Measurements from ENCODE around the gene PRTN3.
A peak's percentile ranks its signal among the peaks of the same experiment; 100 is the strongest.

PRTN3 gene

DNA sequence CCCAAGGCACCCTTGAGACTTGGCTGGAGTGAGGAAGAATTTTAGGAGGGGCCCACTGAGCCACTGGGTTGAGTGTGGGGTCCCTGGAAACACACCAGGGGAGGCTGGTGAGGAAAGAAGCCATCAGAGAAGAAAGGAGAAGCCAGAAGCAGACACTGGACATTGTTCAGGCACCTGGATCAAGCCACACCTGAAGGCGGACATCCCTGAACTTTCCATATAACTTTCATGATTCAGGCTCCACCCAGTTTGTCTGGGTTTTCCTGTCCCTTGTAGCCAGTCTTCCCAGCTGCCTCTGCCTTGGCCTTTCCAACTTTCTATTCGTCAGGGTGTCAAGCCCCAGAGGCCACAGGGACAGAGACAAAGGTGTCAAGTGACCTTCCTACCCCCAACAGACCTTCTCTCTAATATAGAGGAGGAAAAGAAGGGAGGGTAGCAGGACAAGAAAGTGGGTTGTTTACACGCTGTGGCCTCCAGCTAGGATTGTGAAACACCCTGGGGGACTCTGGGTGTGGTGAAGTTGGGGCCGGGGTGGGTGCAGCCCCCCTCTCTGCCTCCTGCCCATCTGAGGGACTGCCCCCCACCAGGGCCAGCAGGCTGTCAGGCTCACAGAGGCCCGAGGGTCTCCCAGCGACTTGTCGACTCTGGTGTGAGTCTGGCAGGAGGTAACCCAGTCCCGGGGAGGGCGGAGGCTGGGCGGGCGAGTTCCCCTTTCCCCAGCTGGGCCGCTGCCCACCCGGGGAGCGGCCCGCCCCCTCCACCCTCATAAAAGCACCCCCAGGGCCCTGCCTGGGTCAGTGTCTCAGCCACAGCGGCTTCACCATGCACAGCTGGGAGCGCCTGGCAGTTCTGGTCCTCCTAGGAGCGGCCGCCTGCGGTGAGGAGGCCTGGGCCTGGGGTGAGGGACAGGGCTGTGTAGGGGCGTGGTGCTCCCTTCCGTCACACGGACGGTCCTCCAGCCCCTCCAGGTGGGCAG, 18.4 kb downstream of the PRTN3 start, which contains the start of gene CFD:
Gene CFD, plus strand, starts transcription at position 797 of the 976 bp plus-strand sequence. Its CDS starts 26 bp downstream, at position 823.
- H3K36me3 ChIP-seq (ENCODE audit: insufficient read depth): no peaks in the 10 kb centered on the region
- H3K27ac ChIP-seq: no peak within 1 kb of the TSS
- no peaks in the 10 kb centered on the region for H4K20me1 ChIP-seq (ENCODE audit: insufficient read depth)
- H3K4me3 ChIP-seq (IDR thresholded peaks at IDR 0.05; ENCODE audit: insufficient read depth, low read depth, low read length): no peak within 1 kb of the TSS
- H3K4me2 ChIP-seq: no peak within 1 kb of the TSS
- H2AFZ ChIP-seq (ENCODE audit: low read depth): peak within 1 kb of the TSS; percentile 18; the same call in 1 of the 2 replicates
- H3K9ac ChIP-seq: no peak within 1 kb of the TSS
- no peaks in the 10 kb centered on the region for H3K79me2 ChIP-seq (ENCODE audit: insufficient read depth, low read depth)
- peaks cover 5% of the 10 kb centered on the region; the same call in 1 of the 2 replicates for H3K27me3 ChIP-seq (ENCODE audit: insufficient read depth, low read depth)
- TF ChIP-seq, protein P1, sequence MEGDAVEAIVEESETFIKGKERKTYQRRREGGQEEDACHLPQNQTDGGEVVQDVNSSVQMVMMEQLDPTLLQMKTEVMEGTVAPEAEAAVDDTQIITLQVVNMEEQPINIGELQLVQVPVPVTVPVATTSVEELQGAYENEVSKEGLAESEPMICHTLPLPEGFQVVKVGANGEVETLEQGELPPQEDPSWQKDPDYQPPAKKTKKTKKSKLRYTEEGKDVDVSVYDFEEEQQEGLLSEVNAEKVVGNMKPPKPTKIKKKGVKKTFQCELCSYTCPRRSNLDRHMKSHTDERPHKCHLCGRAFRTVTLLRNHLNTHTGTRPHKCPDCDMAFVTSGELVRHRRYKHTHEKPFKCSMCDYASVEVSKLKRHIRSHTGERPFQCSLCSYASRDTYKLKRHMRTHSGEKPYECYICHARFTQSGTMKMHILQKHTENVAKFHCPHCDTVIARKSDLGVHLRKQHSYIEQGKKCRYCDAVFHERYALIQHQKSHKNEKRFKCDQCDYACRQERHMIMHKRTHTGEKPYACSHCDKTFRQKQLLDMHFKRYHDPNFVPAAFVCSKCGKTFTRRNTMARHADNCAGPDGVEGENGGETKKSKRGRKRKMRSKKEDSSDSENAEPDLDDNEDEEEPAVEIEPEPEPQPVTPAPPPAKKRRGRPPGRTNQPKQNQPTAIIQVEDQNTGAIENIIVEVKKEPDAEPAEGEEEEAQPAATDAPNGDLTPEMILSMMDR (conservative IDR thresholded peaks at IDR 0.05; ENCODE audit: low read depth, low read length): no peak
- H3K4me1 ChIP-seq (ENCODE audit: low read depth, poor library complexity, severe bottlenecking): peaks cover 3% of the 10 kb centered on the region

DNA sequence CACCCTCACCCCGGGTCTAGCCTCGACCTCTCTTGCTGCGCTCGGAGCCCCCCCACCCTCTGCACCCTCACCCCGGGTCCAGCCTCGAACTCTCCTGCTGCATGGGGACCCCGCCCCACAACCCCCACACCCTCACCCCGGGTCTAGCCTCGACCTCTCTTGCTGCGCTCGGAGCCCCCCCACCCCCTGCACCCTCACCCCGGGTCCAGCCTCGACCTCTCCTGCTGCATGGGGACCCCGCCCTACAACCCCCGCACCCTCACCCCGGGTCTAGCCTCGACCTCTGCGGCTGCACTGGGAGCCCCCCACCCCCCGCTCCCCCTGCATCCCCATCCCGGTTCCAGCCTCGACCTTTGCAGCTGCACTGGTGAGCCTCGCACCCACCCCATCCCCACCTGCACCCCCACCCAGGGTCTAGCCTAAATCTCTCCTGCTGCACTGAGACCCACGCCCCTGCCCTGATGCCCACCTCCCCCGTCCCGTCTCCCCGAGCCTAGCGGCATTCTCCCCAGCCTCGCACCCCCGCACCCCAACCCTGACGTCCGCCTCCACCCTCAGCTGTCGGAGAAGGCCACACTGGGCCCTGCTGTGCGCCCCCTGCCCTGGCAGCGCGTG, 20.4 kb downstream of the PRTN3 start:
- no peak overlapping the region for H3K9ac ChIP-seq
- no peak overlapping the region for H2AFZ ChIP-seq (ENCODE audit: low read depth)
- TF ChIP-seq, protein P1 (conservative IDR thresholded peaks at IDR 0.05; ENCODE audit: low read depth, low read length): no peak
- H3K4me2 ChIP-seq: no peak overlapping the region
- H3K27me3 ChIP-seq (ENCODE audit: insufficient read depth, low read depth): no peaks in the 10 kb centered on the region
- no peaks in the 10 kb centered on the region for H3K36me3 ChIP-seq (ENCODE audit: insufficient read depth)
- H4K20me1 ChIP-seq (ENCODE audit: insufficient read depth): no peaks in the 10 kb centered on the region
- no peaks in the 10 kb centered on the region for H3K79me2 ChIP-seq (ENCODE audit: insufficient read depth, low read depth)
- no peak overlapping the region for H3K27ac ChIP-seq
- peaks cover 3% of the 10 kb centered on the region for H3K4me1 ChIP-seq (ENCODE audit: low read depth, poor library complexity, severe bottlenecking)
- H3K4me3 ChIP-seq (IDR thresholded peaks at IDR 0.05; ENCODE audit: insufficient read depth, low read depth, low read length): no peak overlapping the region

DNA sequence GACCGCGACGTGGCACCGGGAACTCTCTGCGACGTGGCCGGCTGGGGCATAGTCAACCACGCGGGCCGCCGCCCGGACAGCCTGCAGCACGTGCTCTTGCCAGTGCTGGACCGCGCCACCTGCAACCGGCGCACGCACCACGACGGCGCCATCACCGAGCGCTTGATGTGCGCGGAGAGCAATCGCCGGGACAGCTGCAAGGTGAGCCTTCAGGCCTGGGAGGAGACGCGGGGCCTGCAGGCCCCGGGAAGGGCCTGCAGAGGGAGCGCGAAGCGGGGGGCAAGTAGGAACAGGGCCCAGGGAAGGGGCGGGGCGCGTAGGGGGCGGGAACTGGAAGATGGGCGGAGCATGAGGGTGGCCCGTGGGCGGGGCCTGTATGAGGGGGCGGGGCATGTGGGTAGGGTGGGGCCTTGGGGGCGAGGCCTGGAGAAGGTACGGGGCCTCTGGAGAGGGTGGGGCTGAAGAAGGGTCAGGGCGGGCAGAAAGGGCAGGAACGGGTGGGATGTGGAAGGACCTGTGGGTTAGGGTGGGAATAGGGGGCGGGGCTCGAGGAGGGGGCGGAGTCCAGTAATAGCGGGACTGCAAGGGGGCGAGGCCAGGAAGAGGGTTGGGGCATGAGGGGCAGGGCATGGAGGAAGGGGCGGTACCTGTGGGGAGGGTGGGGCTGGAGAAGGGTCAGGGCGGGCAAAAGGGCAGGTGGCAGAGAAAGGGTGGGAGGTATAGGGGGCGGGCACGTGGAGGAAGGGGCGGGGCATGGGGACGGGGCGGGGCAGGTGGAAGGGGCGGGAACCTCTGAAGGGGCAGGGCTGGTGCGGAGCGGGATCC, 21.2 kb downstream of the PRTN3 start:
- no peaks in the 10 kb centered on the region for H3K36me3 ChIP-seq (ENCODE audit: insufficient read depth)
- TF ChIP-seq, protein P1 (conservative IDR thresholded peaks at IDR 0.05; ENCODE audit: low read depth, low read length): 0 out of 2 replicates have a peak, but pooled peaks have one; percentile 30
- no peak overlapping the region for H3K4me2 ChIP-seq
- no peak overlapping the region for H3K9ac ChIP-seq
- H3K79me2 ChIP-seq (ENCODE audit: insufficient read depth, low read depth): no peaks in the 10 kb centered on the region
- no peak overlapping the region for H3K27ac ChIP-seq
- H3K27me3 ChIP-seq (ENCODE audit: insufficient read depth, low read depth): no peaks in the 10 kb centered on the region
- peaks cover 3% of the 10 kb centered on the region for H3K4me1 ChIP-seq (ENCODE audit: low read depth, poor library complexity, severe bottlenecking)
- H4K20me1 ChIP-seq (ENCODE audit: insufficient read depth): no peaks in the 10 kb centered on the region
- no peak overlapping the region for H2AFZ ChIP-seq (ENCODE audit: low read depth)
- H3K4me3 ChIP-seq (IDR thresholded peaks at IDR 0.05; ENCODE audit: insufficient read depth, low read depth, low read length): no peak overlapping the region

All from KMS-11 (cell line).